HG02678 (cell line): ENCODE data around the gene RNF34.

ENCODE experiments used
- ATAC-seq: cut with Tn5 transposase; IDR thresholded peaks from one replicate; pipeline ENCODE4 v1.9.1; 2021; ENCODE audit warnings: mild to moderate bottlenecking, moderate library complexity; ENCODE audit not compliant: unreplicated experiment

The RNF34 gene

DNA sequence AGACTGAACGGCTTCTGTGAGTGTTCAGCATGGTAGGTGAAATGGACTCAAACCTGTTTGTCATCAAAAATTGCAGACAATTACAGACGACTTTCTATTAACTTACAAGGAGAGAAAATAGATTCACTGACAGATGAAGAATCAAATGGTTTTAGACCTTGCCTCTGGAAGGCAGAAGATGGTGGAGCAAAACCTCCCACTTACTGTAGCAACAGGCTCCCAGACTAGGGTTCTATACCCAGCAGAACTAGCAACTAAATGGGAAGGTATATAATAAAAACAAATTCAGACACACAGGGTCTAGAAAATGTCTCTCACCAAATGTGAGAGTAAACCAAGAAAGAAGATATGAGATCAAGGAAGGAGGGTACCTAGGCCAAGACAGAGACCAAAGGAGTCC lies 36.8 kb downstream of the RNF34 start:
- ATAC-seq: no peak

DNA sequence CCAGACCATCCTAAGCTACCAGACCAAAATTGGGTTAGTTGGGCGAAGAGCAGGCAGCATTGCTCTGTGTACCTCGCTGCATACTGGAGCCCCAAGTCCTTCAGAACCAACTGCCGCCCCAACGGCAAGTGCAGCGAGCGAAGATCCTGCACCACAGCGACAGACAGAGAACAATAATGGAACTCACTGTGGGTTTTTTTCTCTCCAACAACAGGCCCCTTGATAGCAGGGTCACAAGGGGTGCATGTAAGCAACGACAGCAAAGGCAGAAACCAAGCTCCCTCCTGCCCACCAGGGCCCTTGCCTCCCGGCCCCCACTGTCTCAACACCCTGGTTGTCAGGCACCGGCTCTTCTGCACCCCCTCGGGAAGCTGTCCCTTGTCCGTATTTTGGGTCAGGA lies 39.0 kb downstream of the RNF34 start:
- no peak for ATAC-seq

- no peak for ATAC-seq
Observed at GRCh38 chr12:121439715-121440114, 39.8 kb downstream of the RNF34 start.

DNA sequence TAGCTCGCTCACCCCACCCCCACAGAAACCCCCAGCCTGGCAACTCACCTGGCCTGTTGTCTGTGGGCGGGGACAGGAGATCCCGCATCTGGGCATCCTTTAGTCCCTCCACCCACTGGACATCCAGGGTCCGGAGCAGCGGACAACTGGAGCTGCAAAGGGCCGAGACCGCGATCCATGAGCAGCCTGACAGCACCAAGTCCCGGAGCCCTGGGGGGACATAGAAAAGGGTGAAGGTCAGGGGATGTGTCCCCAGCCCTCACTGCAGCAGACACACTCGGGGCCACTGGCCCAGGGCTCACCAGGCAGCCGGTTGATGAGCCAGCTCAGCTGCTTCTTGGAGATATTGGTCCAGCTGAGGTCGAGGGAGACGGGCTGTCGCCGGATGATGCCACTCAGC lies 40.9 kb downstream of the RNF34 start:
- no peak for ATAC-seq

GRCh38 chr12:121441555-121441954 lies 41.6 kb downstream of the RNF34 start:
- ATAC-seq: no peak

DNA sequence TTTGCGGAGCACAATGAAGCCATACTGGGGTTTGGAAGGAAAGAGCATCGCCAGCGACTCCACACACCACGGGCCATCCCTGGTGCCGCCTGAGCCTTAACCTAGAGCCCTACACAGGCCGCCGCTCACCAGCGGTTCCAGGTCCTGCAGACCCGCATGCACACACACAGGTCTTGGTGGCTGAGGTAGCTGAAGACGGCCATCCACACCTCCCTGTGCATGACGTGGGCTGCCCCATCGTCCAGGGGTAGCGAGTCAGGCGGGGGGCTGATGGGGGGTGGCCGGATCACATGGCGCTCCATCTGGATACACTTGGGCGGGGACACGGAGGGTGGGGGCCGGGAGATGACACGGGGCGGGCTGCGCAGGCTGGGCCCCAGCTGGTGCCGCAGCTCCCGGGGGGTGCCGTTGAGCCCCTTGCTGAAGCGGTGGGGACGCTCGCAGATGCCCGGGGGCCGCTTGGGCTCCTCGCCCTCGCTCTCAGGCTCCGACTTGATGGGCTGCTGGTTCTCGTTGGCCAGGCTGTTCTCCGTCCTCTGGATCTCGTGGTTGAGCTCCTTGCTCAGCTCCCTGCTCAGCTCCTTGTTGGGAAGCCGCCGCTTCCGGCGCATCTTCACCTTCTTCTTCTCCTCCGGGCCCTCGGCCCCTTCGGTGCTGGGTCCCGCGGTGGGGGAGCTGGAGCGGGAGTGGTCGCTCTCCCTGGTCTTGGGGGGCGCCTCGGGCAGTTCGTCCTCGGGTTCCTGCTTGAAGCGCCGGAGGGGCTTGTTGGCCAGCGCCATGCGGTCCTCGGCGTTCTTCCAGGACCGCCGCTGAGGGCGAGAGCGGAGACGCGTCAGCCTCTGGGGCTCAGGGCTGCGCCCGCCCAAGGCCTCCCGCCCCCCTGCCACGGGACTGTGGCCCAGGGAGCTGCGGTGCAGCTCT lies 42.4 kb downstream of the RNF34 start:
- ATAC-seq: no peak

DNA sequence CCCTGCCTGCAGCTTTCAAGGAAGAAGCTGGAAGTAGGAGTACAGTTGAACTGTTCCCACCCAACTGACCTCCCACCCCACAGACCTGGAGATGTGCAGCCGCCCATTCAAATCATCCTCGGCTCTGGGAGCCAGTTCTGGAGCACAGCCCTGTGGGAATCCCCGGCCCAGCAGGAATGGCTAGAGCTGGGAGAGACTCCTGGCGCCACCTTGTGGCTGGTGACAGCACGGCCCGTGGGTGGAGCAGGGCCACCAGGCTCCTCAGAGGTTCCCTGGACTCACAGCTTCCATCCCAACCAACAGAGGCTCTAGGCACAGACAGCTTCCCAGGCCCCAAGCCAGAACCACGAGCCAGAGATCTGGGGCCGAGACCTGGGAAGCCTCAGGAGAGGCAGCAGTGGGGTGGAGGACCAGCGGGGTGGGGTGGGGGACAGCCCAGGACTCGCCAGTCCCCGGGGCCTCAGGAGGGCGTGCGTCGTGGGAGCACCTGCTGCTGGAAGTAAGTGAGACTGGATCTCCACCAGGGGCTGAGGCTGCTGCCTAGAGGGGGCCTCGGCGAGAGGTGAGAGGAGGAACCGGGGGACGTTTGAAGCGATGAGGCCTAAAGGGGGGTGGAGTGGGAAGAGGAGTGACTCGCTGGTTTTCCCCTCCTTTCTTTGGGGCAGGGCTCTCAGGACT lies 43.4 kb downstream of the RNF34 start:
- ATAC-seq: no peak

GRCh38 chr12:121443911-121444841 lies 44.3 kb downstream of the RNF34 start:
- no peak for ATAC-seq

GRCh38 chr12:121444842-121445202 lies 44.9 kb downstream of the RNF34 start:
- ATAC-seq: no peak

GRCh38 chr12:121446750-121447149 lies 46.8 kb downstream of the RNF34 start:
- ATAC-seq: no peak

- ATAC-seq: no peak
Observed at GRCh38 chr12:121448771-121449315, 48.9 kb downstream of the RNF34 start.

DNA sequence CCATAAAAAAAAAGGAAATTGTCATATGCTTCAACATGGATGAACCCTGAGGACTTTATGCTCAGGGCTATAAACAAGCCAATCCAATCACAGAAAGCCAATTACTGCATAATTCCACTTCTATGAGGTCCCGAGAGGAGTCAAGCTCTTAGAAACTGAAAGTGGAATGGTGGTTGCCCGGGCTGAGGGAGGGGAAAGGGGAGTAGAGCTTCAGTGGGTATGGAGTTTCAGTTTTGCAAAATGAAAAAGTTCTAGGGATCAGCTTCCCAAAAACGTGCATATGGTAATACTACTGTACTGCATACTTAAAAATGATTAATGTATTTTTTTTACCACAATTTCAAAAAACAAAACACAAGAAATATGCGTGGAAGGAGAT lies 52.0 kb downstream of the RNF34 start:
- no peak for ATAC-seq

GRCh38 chr12:121452340-121452984 lies 52.5 kb downstream of the RNF34 start:
- no peak for ATAC-seq

GRCh38 chr12:121452985-121453360 lies 53.1 kb downstream of the RNF34 start:
- ATAC-seq: no peak

DNA sequence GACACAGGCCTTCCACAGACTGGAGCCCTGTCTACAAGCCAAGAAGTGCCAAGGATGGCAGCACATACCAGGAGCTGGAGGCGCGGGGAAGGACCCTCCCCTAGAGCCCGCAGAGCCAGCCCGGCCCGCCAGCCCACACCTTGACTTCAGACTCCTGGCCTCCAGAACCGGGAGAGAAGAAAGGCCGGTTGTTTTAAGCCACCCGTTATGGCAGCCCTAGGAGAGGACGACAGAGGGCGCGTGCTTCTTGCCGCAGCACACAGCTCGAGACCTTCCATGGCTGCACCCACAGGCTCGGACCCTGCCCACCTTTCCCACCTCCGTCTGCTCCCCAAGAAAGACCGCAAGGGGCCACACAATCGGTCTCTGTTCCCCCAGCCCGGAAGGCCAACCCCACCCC lies 53.7 kb downstream of the RNF34 start:
- ATAC-seq: no peak

GRCh38 chr12:121454921-121455320 lies 55.0 kb downstream of the RNF34 start:
- no peak for ATAC-seq

GRCh38 chr12:121455766-121456420 lies 56.0 kb downstream of the RNF34 start:
- ATAC-seq: no peak

- ATAC-seq: no peak
Observed at GRCh38 chr12:121456551-121456950, 56.6 kb downstream of the RNF34 start.

- ATAC-seq: no peak
Observed at GRCh38 chr12:121461048-121461447, 61.1 kb downstream of the RNF34 start.

DNA sequence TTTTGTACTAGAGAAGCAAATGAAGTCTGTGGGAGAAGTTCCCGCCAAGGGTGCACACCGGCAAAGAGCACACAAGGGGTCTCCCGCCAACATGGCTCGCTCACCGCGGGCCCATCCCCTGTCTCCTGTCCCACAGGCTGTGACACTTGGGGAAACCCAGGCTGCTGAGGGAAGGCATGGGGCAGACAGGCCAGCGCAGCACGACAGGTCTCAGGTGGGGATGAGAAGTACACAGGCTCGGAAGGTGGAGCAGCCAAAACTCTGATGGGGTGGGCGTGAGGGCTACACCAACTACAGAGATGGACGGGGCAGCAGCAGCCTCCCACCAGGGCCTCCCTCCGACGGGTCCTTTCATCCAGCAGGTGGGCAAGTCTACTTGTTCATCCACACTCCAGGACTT lies 64.4 kb downstream of the RNF34 start:
- no peak for ATAC-seq
